MCF 10A (cell line): ENCODE measurements around the gene PARL. TPM values are rescaled to one million over a fixed set of nuclear protein-coding genes. Genes with fewer than 3 reads are reported as not detected.

Experiments
- BruUV-seq: library from RNA; stranded (reverse); fragments of 400-500 nt; replicated peaks from 2 replicates; lab custom pipeline; 2021; lab: Mats Ljungman, UMichigan
- CTCF ChIA-PET: fragments of 300-600 bp; sonication (Branson Sonifier 250); formaldehyde crosslinking; extraction: SDS; loops from one replicate; lab custom pipeline; 2021; ENCODE audit warnings: antibody characterized with exemption, inconsistent platforms; lab: Yijun Ruan, JAX
- POLR2A ChIA-PET: fragments of 300-600, 350-650 bp; sonication (Branson Sonifier 250); formaldehyde crosslinking; extraction: SDS; loops from one replicate; lab custom pipeline; 2020; ENCODE audit warnings: antibody characterized with exemption, inconsistent platforms; lab: Yijun Ruan, JAX
- DNase-seq: peaks from one replicate; pipeline ENCODE4 v3.0.0-alpha.2; 2018; ENCODE audit not compliant: unreplicated experiment
- H3K27ac Mint-ChIP-seq: one replicate; pipeline ENCODE4 v1.8.0; 2022; ENCODE audit warnings: mild to moderate bottlenecking, low read depth, mixed read lengths; ENCODE audit not compliant: unreplicated experiment
- H3K27me3 Mint-ChIP-seq: one replicate; pipeline ENCODE4 v1.8.0; 2022; ENCODE audit warnings: mixed read lengths; ENCODE audit not compliant: insufficient read depth, unreplicated experiment
- H3K36me3 Mint-ChIP-seq: one replicate; pipeline ENCODE4 v1.8.0; 2022; ENCODE audit warnings: mild to moderate bottlenecking, moderate library complexity, mixed read lengths; ENCODE audit not compliant: insufficient read depth, unreplicated experiment
- H3K4me1 Mint-ChIP-seq: one replicate; pipeline ENCODE4 v1.8.0; 2022; ENCODE audit warnings: mixed read lengths; ENCODE audit not compliant: insufficient read depth, unreplicated experiment
- H3K4me3 Mint-ChIP-seq: one replicate; pipeline ENCODE4 v1.8.0; 2022; ENCODE audit warnings: mild to moderate bottlenecking, moderate library complexity, mixed read lengths; ENCODE audit not compliant: unreplicated experiment
- H3K9me3 Mint-ChIP-seq: one replicate; pipeline ENCODE4 v1.8.0; 2022; ENCODE audit warnings: mixed read lengths; ENCODE audit not compliant: unreplicated experiment
- intact Hi-C: fragments of 100-400 bp; cut with micrococcal nuclease; formaldehyde crosslinking; loops from 2 replicates; pipeline ENCODE4 v1.14.1; 2022
- microRNA-seq: library from miRNA; unstranded; fragments of <30 nt; microRNA quantifications from one replicate; pipeline ENCODE4 v1.2.0, GENCODE V29; 2022
- total RNA-seq: library from RNA; stranded (reverse); gene quantifications from 2 replicates; pipeline ENCODE4 v1.2.3, GENCODE V29; 2022
- TF ChIP-seq, protein P1 (sequence below): fragments of 200-600 bp; IDR thresholded peaks from one replicate; pipeline ENCODE4 v1.8.0; 2022; ENCODE audit warnings: antibody characterized with exemption, mild to moderate bottlenecking; ENCODE audit not compliant: unreplicated experiment

PARL gene
- total RNA-seq, 1 experiment from 2014 or later, result 88.0 TPM

DNA sequence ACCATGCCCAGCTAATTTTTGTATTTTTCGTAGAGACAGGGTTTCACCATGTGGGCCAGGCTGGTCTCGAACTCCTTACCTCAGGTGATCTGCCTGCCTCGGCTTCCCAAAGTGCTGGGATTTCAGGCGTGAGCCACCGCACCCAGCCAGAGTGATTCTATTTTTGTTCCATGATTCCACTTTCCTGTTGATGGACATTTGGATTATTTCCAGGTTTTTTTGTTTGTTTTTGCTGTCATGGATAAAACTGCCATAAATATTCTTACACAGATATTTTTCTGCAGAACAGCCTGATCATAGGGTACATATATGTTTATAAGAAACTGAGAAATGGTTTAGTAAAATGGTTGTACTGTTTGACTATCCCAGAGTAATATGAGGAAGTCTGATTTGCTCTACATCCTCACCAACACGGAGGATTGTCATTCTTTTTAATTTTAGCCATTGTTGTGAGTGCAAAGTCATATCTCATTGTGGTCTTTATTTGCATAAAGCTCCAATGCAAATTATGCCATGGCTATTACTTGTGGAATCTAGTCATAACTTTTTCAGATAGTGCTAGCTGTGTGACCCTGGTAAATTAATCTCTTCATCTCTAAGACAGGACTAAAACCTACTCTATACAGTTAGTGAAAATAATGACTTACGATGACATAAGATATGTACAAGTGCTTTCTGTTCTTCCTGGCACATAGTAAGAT, 102.0 kb downstream of the PARL start:
- H3K9me3 Mint-ChIP-seq, result no peaks in the 10 kb centered on the region
- no peaks in the 10 kb centered on the region for H3K4me1 Mint-ChIP-seq
- DNase-seq, result no peak
- H3K36me3 Mint-ChIP-seq, result peaks cover 93% of the 10 kb centered on the region
- H3K4me3 Mint-ChIP-seq, result no peak overlapping the region
- intact Hi-C loops, result no loop called here
- BruUV-seq, result no TSS peak
- H3K27me3 Mint-ChIP-seq, result no peaks in the 10 kb centered on the region
- CTCF ChIA-PET, result interaction anchor here (0.7 kb wide), 1 partner anchor 404 kb away, joined by 3 read pairs; no protein-coding TSS in a partner anchor
- POLR2A ChIA-PET, result no interaction called here
- peak overlapping the region; percentile 31 for H3K27ac Mint-ChIP-seq
- TF ChIP-seq, protein P1, sequence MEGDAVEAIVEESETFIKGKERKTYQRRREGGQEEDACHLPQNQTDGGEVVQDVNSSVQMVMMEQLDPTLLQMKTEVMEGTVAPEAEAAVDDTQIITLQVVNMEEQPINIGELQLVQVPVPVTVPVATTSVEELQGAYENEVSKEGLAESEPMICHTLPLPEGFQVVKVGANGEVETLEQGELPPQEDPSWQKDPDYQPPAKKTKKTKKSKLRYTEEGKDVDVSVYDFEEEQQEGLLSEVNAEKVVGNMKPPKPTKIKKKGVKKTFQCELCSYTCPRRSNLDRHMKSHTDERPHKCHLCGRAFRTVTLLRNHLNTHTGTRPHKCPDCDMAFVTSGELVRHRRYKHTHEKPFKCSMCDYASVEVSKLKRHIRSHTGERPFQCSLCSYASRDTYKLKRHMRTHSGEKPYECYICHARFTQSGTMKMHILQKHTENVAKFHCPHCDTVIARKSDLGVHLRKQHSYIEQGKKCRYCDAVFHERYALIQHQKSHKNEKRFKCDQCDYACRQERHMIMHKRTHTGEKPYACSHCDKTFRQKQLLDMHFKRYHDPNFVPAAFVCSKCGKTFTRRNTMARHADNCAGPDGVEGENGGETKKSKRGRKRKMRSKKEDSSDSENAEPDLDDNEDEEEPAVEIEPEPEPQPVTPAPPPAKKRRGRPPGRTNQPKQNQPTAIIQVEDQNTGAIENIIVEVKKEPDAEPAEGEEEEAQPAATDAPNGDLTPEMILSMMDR, result no peak

DNA sequence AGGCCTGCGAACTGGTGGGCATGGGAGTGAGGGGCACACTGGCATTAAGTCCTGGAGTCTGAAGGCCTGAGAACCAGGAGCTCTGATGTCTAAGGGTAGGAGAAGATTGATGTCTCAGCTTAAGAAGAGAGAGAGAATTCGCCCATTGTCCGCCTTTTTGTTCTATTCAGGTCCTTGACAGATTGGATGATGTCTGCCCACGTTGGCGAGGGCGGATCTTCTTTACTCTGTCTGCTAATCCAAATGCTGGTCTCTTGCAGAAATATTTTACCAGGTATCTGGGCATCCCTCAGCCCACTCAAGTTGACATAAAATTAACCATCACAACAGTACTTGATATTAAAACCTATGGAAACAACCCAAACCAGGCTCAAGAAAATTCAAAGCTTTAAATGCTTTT, 103.4 kb downstream of the PARL start:
- intact Hi-C loops, result no loop called here
- Mint-ChIP-seq H3K4me3 (no peak overlapping the region), H3K36me3 (peaks cover 93% of the 10 kb centered on the region), H3K27me3 (no peaks in the 10 kb centered on the region), H3K27ac (peak overlapping the region; percentile 7), H3K9me3 (no peaks in the 10 kb centered on the region), H3K4me1 (no peaks in the 10 kb centered on the region)
- ChIA-PET CTCF (interaction anchor here (2.5 kb wide), 1 partner anchor 14 kb away, joined by 10 read pairs; no protein-coding TSS in a partner anchor), POLR2A (interaction anchor here (0.6 to 1.2 kb wide), 4 partner anchors 11 to 591 kb away, joined by 3 to 4 read pairs (median 4); no protein-coding TSS in a partner anchor)
- no peak for DNase-seq
- TF ChIP-seq, protein P1, result no peak
- no TSS peak for BruUV-seq

DNA sequence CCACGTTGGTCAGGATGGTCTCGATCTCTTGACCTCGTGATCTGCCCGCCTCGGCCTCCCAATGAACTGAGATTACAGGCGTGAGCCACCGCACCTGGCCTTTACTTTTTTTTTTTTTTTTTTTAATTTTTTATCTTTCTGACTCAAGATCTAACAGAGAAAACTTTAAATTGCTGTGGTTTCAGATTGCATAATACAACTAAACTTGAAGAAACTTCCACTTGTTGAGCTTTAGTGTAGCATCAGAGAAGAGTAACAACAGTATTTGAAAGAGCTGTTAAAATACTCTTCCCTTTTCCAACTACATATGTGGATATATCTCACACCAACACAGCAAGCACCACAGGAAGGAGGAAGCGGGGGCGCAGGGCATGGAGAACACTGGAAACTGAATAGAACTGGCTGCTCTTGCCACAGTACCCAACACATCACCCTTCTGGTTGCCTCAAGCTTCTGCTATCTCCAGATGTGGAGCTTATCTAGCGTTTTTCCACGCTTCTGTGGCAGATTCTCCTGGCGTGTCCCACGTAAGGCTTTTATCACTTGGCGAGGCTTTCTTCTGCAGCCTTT, 104.7 kb downstream of the PARL start:
- no TSS peak for BruUV-seq
- no peaks in the 10 kb centered on the region for H3K9me3 Mint-ChIP-seq
- H3K4me3 Mint-ChIP-seq, result no peak overlapping the region
- no peak overlapping the region for H3K27ac Mint-ChIP-seq
- ChIA-PET CTCF (interaction anchor here (2.5 kb wide), 1 partner anchor 12 kb away, joined by 10 read pairs; no protein-coding TSS in a partner anchor), POLR2A (interaction anchor here (0.6 kb wide), 1 partner anchor 898 kb away, joined by 3 read pairs; no protein-coding TSS in a partner anchor)
- intact Hi-C loops, result no loop called here
- H3K4me1 Mint-ChIP-seq, result no peaks in the 10 kb centered on the region
- H3K27me3 Mint-ChIP-seq, result no peaks in the 10 kb centered on the region
- no peak for DNase-seq
- H3K36me3 Mint-ChIP-seq, result peaks cover 98% of the 10 kb centered on the region
- TF ChIP-seq, protein P1, result no peak

Small RNA genes within 50 kb of the gene (microRNA-seq; reads per million reads assigned to microRNA genes)
- gene MIR4448, result not detected

Other genes starting within 250 kb of the PARL start
- gene KLHL24, start 249.3 kb downstream of the PARL start, total RNA-seq, result 13.0 and 17.3 TPM in 2 replicates
- 24.7 and 29.4 TPM in 2 replicates for gene YEATS2, start 187.1 kb downstream of the PARL start, total RNA-seq
- gene MAP6D1, start 59.3 kb downstream of the PARL start, total RNA-seq, result 1.1 and 1.9 TPM in 2 replicates
- 16.5 and 17.9 TPM in 2 replicates for gene ABCC5, start 133.0 kb upstream of the PARL start, total RNA-seq
- gene HTR3D, start 146.9 kb upstream of the PARL start, total RNA-seq, result not detected in 2 replicates
- gene HTR3C, start 168.2 kb upstream of the PARL start, total RNA-seq, result not detected in 2 replicates
- gene HTR3E, start 212.2 kb upstream of the PARL start, total RNA-seq, result not detected in 2 replicates